HCT116 (cell line): Measurements from ENCODE around the gene CSTPP1. TPM values are rescaled to one million over a fixed set of nuclear protein-coding genes. Genes with fewer than 3 reads are reported as not detected.
"Not testable (repeated sequence)": the region's sequence is repeated elsewhere in the genome, so short reads cannot be mapped to it uniquely, and the experiment has no call there.

Experiments
- ATAC-seq: fragments of 200-7000 bp; cut with Tn5 transposase; 2 replicates; pipeline ENCODE4 v1.9.1; 2020; ENCODE audit warnings: mild to moderate bottlenecking, moderate library complexity
- BruUV-seq: library from RNA; stranded (reverse); fragments of 400-500 nt; replicated peaks from 2 replicates; lab custom pipeline; 2021; lab: Mats Ljungman, UMichigan
- CTCF ChIA-PET: fragments of 300-600 bp; sonication (Branson Sonifier 250); formaldehyde crosslinking; loops from one replicate; lab custom pipeline; 2021; ENCODE audit warnings: antibody characterized with exemption; lab: Charles Lee
- POLR2A ChIA-PET: fragments of 300-600, 350-600 bp; sonication (Branson Sonifier 250); formaldehyde crosslinking; loops from one replicate; lab custom pipeline; 2021; ENCODE audit warnings: antibody characterized with exemption; lab: Charles Lee
- RAD21 ChIA-PET, 2 experiments: fragments of 300-600 bp; sonication (Branson Sonifier 250); formaldehyde crosslinking; loops; one replicate each; lab custom pipeline; 2023; ENCODE audit warnings: low total read pairs in 2 of 2; ENCODE audit not compliant: uncharacterized antibody in 2 of 2, unreplicated experiment in 2 of 2, low non-redundant PET in 1 of 2; lab: Charles Lee
- DNase-seq: peaks from one replicate; pipeline ENCODE4 v3.0.0-alpha.2; 2010; ENCODE audit warnings: low read depth, low spot score
- H2AFZ ChIP-seq: fragments of 200-600 bp; shearing (Covaris generic), sonication (generic); 2 replicates; pipeline ENCODE4 v1.6.1; 2017; ENCODE audit warnings: low read depth, mixed run types, mixed read lengths, antibody characterized with exemption, low read length; ENCODE audit not compliant: poor library complexity, severe bottlenecking
- H3K27ac ChIP-seq: 2 replicates; pipeline ENCODE4 v1.5.1; 2012; ENCODE audit warnings: low read depth, low read length
- H3K27me3 ChIP-seq: fragments of 200-600 bp; sonication (generic); 2 replicates; pipeline ENCODE4 v1.6.1; 2016; ENCODE audit warnings: mixed run types, low read length, mixed read lengths; ENCODE audit not compliant: insufficient read depth
- H3K36me3 ChIP-seq, 2 experiments: fragments of 200-500 bp in 1 of 2; fragments of 200-600 bp in 1 of 2; sonication (Bioruptor generic) in 1 of 2; sonication (generic) in 1 of 2; 2 replicates each; pipeline versions ENCODE4 v1.5.1 to v1.6.1; 2014 to 2016; ENCODE audit warnings: low read length in 2 of 2, inconsistent platforms in 1 of 2, mixed read lengths in 1 of 2, mixed run types in 1 of 2; ENCODE audit not compliant: insufficient read depth in 2 of 2, control insufficient read depth in 1 of 2
- H3K4me1 ChIP-seq, 2 experiments: fragments of 200-600 bp in 1 of 2; sonication (generic) in 1 of 2; 2 replicates each; pipeline versions ENCODE4 v1.5.1 to v1.6.1; 2012 to 2017; ENCODE audit warnings: low read length in 2 of 2, inconsistent platforms in 1 of 2, mild to moderate bottlenecking in 1 of 2, mixed read lengths in 1 of 2, mixed run types in 1 of 2, moderate library complexity in 1 of 2; ENCODE audit not compliant: insufficient read depth in 2 of 2, control insufficient read depth in 1 of 2
- H3K4me2 ChIP-seq: fragments of 200-600 bp; sonication (generic); 2 replicates; pipeline ENCODE4 v1.6.1; 2017; ENCODE audit warnings: mixed run types, low read length, mixed read lengths
- H3K4me3 ChIP-seq, 2 experiments: fragments of 200-600 bp in 1 of 2; sonication (generic) in 1 of 2; replicated peaks in 1 of 2; 2 replicates each; pipeline ENCODE4 v1.5.1; 2011 to 2016; ENCODE audit warnings: low read length in 2 of 2, control low read depth in 1 of 2, low read depth in 1 of 2, mild to moderate bottlenecking in 1 of 2, mixed read lengths in 1 of 2, mixed run types in 1 of 2
- H3K79me2 ChIP-seq: fragments of 200-600 bp; sonication (generic); 2 replicates; pipeline ENCODE4 v1.6.1; 2017; ENCODE audit warnings: mild to moderate bottlenecking, mixed run types, low read length, moderate library complexity, mixed read lengths; ENCODE audit not compliant: insufficient read depth
- H3K9ac ChIP-seq: fragments of 200-600 bp; sonication (generic); 2 replicates; pipeline ENCODE4 v1.6.1; 2016; ENCODE audit warnings: low read length, mixed read lengths
- H3K9me2 ChIP-seq: fragments of 200-600 bp; sonication (generic), shearing (Covaris generic); 2 replicates; pipeline ENCODE4 v1.6.1; 2017; ENCODE audit warnings: mixed run types, mild to moderate bottlenecking, moderate library complexity; ENCODE audit not compliant: insufficient read depth
- H3K9me3 ChIP-seq, 2 experiments: fragments of 200-500 bp in 1 of 2; fragments of 200-600 bp in 1 of 2; sonication (Bioruptor generic) in 1 of 2; sonication (generic) in 1 of 2; 2 replicates each; pipeline ENCODE4 v1.6.1; 2014 to 2017; ENCODE audit warnings: low read length in 2 of 2, mixed read lengths in 2 of 2, inconsistent platforms in 1 of 2, low read depth in 1 of 2, mild to moderate bottlenecking in 1 of 2, mixed run types in 1 of 2, moderate library complexity in 1 of 2; ENCODE audit not compliant: control insufficient read depth in 1 of 2, insufficient read depth in 1 of 2
- H4K20me1 ChIP-seq: fragments of 200-600 bp; sonication (generic), shearing (Covaris generic); 2 replicates; pipeline ENCODE4 v1.6.1; 2017; ENCODE audit warnings: mixed run types, mild to moderate bottlenecking, moderate library complexity; ENCODE audit not compliant: insufficient read depth
- EZH2 ChIP-seq: fragments of 200-600 bp; sonication (generic); IDR thresholded peaks from 2 replicates; pipeline ENCODE4 v1.6.1; 2017; ENCODE audit warnings: antibody characterized with exemption, mixed run types
- FOSL1 ChIP-seq: IDR thresholded peaks from 2 replicates; pipeline ENCODE4 v1.6.1; 2012; ENCODE audit warnings: low read depth
- intact Hi-C: fragments of 100-400 bp; cut with micrococcal nuclease; formaldehyde crosslinking; loops from 2 replicates; pipeline ENCODE4 v1.10.0; 2022
- total RNA-seq: library from RNA; stranded (reverse); gene quantifications from one replicate; pipeline ENCODE4 v1.2.1, GENCODE V29; 2021; ENCODE audit not compliant: unreplicated experiment

Gene CSTPP1
- total RNA-seq, 1 experiment from 2014 or later, result 24.7 TPM

GRCh38 chr11:46991391-46991790 lies 54.8 kb downstream of the CSTPP1 start:
- TF ChIP-seq FOSL1, result no peak
- TF ChIP-seq EZH2, result no peak
- Histone ChIP-seq H2AFZ (no peak overlapping the region), H3K9me2 (no peaks in the 10 kb centered on the region), H3K9ac (no peak overlapping the region), H4K20me1 (no peaks in the 10 kb centered on the region), H3K27ac (no peak overlapping the region), H3K4me1 (no peaks in the 10 kb centered on the region), H3K4me3 (no peak overlapping the region), H3K79me2 (no peaks in the 10 kb centered on the region), H3K9me3 (no peaks in the 10 kb centered on the region), H3K4me2 (no peak overlapping the region), H3K36me3 (no peaks in the 10 kb centered on the region), H3K27me3 (no peaks in the 10 kb centered on the region)
- intact Hi-C loops, result no loop called here
- ChIA-PET POLR2A (no interaction called here), RAD21 (no interaction called here), CTCF (no interaction called here)
- no peak for ATAC-seq
- BruUV-seq, result no TSS peak
- DNase-seq, result no peak

- H4K20me1 ChIP-seq, RAD21 ChIA-PET, H3K4me1 ChIP-seq, H3K27ac ChIP-seq, H3K9me3 ChIP-seq, BruUV-seq, DNase-seq, H3K4me3 ChIP-seq, H3K79me2 ChIP-seq, ATAC-seq, H3K4me2 ChIP-seq, H3K36me3 ChIP-seq, CTCF ChIA-PET, intact Hi-C loops, H3K27me3 ChIP-seq, H2AFZ ChIP-seq, H3K9ac ChIP-seq, H3K9me2 ChIP-seq, POLR2A ChIA-PET: not testable (repeated sequence)
These were observed 55.8 kb downstream of the CSTPP1 start for GRCh38 chr11:46992386-46992785.

GRCh38 chr11:46997796-46998195 lies 61.2 kb downstream of the CSTPP1 start:
- POLR2A ChIA-PET, BruUV-seq, H3K9me3 ChIP-seq: not testable (repeated sequence)

More at GRCh38 chr11:46997796-46998195, 61.2 kb downstream of the CSTPP1 start:
- CTCF ChIA-PET, H3K4me2 ChIP-seq, DNase-seq, H2AFZ ChIP-seq, H3K27me3 ChIP-seq, H4K20me1 ChIP-seq, H3K9me2 ChIP-seq, H3K79me2 ChIP-seq, ATAC-seq, H3K4me3 ChIP-seq, H3K4me1 ChIP-seq, H3K9ac ChIP-seq, RAD21 ChIA-PET, H3K36me3 ChIP-seq, intact Hi-C loops, H3K27ac ChIP-seq: not testable (repeated sequence)
